Astrocyte of the spinal cord (primary cell): ENCODE data around the gene HLA-DPA1.

Experiments
- DNase-seq: peaks from one replicate; pipeline ENCODE4 v3.0.0; 2011; ENCODE audit warnings: low read depth, low spot score
- H3K4me3 ChIP-seq: 2 replicates; pipeline ENCODE4 v1.5.1; 2011; ENCODE audit warnings: low read depth, mild to moderate bottlenecking, low read length, moderate library complexity
- CTCF ChIP-seq: IDR thresholded peaks from 2 replicates; pipeline ENCODE4 v1.5.1; 2012; ENCODE audit warnings: low read depth, mild to moderate bottlenecking, low read length, inconsistent platforms
- in situ Hi-C: cut with HindIII; loops from 2 replicates; pipeline ENCODE4 v1.10.0; 2017; ENCODE audit warnings: low sequenced_read_pairs

HLA-DPA1 gene

GRCh38 chr6:33036535-33036934, 36.9 kb downstream of the HLA-DPA1 start:
- in situ Hi-C loops: no loop called here
- TF ChIP-seq CTCF: no peak
- no peak for DNase-seq
- no peak overlapping the region for H3K4me3 ChIP-seq

GRCh38 chr6:33034554-33034953, 38.9 kb downstream of the HLA-DPA1 start:
- in situ Hi-C loops: no loop called here
- no peak for DNase-seq
- no peak for TF ChIP-seq CTCF
- no peak overlapping the region for H3K4me3 ChIP-seq

- no peak for DNase-seq
Measured at GRCh38 chr6:33030245-33030644, 43.2 kb downstream of the HLA-DPA1 start.

GRCh38 chr6:33029328-33030184, 43.9 kb downstream of the HLA-DPA1 start:
- H3K4me3 ChIP-seq: no peak overlapping the region
- no peak for DNase-seq
- in situ Hi-C loops: no loop called here
- no peak for TF ChIP-seq CTCF

More at GRCh38 chr6:33030245-33030644, 43.2 kb downstream of the HLA-DPA1 start:
- in situ Hi-C loops: no loop called here
- H3K4me3 ChIP-seq: no peak overlapping the region
- TF ChIP-seq CTCF: no peak

- in situ Hi-C loops: no loop called here
- no peak for TF ChIP-seq CTCF
- no peak overlapping the region for H3K4me3 ChIP-seq
- DNase-seq: no peak
Measured at GRCh38 chr6:33028220-33028849, 45.1 kb downstream of the HLA-DPA1 start.

GRCh38 chr6:33024521-33024920, 48.9 kb downstream of the HLA-DPA1 start:
- no peak overlapping the region for H3K4me3 ChIP-seq
- no peak for TF ChIP-seq CTCF
- in situ Hi-C loops: no loop called here
- no peak for DNase-seq
